NCI-H345 treated with DMSO at 0.1 percent for 48 hours (cell line): ENCODE data around the gene CRIP1.

ENCODE experiments used
- DNase-seq: peaks from one replicate; lab custom pipeline; 2025; ENCODE audit not compliant: unreplicated experiment; lab: John Stamatoyannopoulos, UW

Gene CRIP1

DNA sequence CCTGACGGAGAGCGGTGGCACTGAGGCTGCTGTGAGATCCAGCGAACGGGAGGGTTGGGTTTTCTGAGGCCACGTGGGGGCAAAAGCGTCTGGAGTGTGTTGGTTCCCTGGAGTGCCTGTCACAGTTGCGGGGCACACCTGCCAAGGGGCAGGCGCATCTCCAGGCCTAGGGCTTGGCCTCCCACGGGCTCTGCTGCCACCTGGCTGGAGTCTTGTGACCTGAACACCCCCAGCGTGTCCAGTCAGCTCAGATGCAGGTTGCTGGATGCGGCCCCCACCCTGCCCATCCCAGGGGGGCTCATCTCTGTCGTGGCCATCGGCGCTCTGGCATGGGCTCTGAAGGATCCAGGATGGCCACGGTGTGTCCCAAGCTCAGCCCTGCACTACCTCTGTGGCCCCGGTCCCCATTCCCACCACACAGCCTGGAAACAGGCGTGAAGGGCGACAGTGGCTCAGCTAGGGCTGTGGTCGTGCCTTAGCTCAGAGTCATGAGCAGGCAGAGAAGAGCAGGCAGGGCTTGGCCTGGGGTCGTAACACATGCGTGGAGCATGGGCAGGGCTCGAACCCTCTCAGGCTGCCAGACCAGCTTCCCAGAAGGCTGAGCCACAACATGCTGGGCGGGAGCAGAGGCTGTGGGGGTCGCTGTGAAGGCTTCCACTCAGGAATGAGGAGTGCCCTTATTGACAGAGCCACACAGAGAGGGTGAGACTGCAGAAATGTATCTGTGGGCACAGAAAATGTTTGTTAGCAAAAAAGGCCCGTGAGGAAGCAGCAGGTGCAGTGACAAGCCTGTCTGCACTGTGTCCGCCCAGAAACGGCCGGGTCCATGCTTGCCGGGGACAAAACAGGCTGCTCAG, 35.6 kb upstream of the CRIP1 start:
- DNase-seq = no peak

DNA sequence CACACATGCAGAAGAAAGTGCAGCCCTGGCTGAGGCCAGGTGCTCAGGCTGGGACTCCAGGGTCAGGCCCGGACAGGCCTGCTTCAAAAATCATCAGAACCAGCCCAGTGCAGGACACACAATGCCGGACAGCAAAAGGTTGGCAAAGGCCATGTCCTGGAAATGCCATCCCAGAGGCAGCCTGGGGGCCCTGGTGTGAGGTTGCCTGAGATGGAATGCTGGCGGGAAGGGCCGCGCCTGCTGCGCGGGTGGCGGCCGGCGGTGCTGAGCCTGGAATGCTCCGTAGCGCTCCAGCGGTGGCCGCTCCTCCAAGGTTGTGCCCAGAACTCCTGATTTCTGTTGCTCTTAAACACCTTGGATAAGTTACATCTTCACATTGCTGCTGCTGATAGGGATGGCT, 33.7 kb upstream of the CRIP1 start:
- DNase-seq = no peak

DNA sequence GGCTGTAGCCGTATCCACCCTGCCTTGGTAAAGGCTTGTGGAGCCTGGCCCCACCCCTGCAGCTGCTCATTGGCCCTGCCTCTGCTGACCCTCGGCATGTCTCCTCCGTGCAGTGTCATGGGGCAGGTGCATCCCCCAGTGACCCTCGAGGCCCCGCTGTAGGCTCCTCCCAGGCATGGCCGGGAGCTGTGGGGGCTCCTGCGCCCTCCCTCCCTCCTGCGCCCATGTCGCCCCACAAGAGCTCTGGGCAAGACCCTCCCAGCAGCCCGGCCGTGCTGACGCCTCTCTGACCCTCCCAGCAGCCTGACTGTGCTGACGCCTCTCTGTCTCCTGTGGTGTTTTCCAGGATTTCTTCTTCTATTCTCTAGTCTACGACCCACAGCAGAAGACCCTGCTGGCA, 32.8 kb upstream of the CRIP1 start:
- DNase-seq = no peak

DNA sequence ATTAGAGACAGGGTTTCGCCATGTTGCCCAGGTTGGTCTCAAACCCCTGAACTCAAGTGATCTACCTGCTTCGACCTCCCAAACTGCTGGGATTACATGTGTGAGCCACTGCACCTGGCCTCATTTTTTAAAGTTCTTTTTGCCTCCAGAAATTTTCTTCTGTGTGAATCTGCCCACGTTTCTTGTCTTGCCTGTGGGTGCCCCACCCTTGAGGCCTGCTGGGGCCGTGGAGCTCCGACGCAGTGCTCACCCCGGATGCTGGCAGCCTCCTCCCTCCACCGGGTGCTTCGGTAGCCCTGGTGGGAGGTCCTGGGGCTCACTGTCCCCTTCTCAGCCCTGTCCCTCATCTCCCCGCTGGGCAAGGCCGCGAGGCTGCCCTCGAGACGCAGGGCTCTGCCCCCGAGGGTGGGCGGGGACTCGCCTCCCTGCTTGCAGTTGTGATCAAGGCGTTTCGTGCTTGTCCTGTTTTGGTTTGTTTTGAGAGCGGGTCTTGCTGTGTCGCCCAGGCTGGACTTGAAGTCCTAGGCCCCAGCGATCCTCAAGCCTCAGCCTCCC, 31.5 kb upstream of the CRIP1 start:
- DNase-seq = no peak

DNA sequence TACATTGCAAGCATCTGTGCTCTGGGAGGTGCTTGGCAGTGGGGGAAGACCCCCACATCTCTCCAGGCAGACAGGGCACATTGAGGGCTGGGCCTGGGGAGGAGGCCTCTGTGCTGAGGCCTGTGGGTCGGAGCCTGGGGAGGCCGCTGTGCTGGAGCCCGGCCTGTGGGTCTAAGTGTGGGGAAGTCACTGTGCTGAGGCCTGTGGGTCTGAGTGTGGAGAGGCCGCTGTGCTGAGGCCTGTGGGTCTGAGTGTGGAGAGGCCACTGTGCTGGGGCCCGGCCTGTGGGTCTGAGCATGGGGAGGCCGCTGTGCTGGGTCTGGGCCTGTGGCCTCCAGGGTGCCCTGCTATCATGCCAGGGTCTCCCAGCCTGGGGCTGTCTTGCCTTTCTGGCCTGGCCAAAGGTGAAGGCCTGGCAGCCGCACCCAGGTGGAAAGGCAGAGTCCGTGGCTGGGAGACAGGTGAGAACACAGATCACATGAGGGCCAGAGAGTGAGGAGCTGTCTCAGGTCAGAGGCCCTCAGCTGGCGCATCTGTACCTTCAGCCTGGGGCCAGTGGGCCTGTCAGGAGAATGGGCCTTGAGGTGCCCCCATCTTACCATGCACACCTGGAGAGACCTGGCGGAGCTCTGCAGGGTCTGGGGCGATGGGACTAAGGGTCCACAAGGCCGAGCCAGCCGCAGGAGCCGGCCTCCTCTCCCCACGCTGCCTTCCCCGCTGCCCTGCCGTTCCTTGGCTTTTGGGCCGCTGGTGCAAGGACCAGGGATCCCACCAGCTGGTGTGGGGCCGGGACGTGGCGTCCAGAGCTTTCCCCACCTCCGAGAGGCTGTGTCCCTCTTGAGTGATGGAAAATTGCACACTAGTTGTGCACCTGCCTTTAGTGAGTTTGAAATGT, 30.7 kb upstream of the CRIP1 start:
- no peak for DNase-seq

DNA sequence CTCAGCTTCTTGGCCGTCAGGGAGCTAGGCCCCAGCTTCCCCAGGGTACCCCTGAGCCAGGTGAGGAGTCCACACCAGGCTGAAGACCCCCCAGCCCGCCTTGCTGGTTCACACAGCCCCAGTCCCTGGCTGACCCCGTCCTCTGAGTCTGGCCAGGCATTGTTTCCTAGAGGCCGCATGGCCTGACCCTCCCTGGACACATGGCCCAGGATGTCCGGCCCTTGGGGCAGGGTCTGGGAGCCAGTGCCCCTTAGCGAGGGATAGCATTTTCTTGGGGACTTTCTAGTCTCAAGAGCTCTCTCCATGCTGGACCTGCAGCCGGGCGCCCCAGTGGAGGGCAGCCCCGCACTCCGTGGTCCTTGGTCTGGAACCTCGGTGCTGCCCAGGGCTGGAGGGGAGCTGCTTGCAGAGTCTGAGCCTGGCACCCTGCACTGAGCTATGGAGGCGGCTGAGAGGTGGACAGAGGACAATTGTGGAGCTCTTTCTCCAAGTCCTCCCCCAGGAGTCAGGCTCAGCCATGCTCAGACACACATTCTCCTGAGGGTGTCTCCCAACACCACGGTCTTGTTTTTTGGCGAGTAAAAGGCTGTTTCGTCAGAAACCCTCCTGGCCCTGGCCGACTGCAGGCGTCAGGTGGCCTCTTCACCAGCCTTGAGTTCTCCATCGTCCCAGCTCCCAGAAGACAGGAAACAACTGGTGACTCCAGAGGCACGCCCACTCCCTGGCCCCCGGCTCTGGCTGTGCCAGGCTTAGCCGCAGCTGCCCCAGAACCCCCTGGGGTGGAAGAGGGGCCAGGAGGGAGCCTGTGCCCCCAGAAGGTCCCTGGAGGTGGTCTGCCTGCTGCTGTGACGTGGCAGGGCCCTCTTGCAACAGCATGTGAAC, 29.7 kb upstream of the CRIP1 start:
- no peak for DNase-seq

DNA sequence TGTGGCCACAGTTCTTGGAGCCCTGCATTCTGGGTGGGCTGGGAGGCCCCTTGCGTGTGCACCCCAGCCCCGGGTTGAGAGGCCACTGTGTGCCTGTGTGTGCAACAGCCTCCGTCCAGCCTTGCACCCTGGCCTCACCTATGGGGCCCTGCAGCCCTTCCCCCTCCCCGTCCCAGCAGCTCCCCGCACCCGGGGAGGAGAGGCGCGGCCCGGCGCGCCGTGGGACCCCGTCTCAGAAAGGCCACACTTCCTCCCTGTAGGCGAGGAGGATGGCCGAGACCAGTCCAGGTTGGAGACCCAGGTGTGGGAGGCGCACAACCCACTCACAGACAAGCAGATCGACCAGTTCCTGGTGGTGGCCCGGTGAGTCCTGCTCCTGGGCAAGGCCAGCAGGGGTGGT, 28.7 kb upstream of the CRIP1 start:
- DNase-seq = no peak

DNA sequence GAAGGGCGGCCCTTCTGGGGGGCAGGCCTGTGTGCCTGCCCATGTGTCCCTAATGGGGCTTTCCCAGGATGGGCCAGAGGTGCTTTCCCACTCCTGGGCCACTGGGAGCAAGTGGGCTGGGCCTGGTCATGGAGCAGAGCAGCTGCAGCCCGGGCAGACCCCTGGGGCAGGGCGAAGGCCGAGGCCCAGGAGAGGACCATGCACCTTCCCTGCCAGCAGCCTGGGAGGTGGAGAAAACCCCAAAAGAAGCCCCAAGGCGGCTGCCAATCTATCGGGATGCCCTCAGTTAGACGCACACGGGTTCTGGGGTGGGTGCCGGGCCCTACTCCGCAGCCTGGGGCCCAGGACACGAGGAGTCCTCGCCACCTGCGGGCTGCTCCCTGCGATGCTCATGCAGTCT, 28.1 kb upstream of the CRIP1 start:
- no peak for DNase-seq

DNA sequence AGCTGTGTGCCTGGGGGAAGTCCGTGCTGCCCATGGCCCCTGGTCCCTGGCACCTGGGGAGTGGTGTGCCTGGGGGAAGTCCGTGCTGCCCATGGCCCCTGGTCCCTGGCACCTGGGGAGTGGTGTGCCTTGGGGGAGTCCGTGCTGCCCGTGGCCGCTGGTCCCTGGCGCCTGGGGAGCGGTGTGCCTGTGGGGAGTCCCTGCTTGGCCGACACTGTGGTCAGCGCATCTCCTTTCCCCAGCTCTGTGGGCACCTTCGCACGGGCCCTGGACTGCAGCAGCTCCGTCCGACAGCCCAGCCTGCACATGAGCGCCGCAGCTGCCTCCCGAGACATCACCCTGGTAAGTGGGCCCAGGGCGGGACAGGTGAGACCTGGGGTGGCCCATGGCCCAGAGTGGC, 26.6 kb upstream of the CRIP1 start:
- DNase-seq = no peak

DNA sequence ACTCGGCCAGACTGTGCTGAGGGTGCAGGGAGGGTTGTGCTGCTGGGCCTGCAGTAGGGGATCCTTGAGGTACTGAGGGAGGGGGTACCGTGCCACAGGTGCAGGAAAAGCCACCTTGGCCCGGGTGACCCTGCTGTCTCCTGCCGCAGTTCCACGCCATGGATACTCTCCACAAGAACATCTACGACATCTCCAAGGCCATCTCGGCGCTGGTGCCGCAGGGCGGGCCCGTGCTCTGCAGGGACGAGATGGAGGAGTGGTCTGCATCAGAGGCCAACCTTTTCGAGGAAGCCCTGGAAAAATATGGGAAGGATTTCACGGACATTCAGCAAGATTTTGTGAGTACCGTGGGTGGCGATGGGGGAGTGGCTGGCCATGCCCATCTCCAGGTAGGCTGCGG, 26.1 kb upstream of the CRIP1 start:
- no peak for DNase-seq

DNA sequence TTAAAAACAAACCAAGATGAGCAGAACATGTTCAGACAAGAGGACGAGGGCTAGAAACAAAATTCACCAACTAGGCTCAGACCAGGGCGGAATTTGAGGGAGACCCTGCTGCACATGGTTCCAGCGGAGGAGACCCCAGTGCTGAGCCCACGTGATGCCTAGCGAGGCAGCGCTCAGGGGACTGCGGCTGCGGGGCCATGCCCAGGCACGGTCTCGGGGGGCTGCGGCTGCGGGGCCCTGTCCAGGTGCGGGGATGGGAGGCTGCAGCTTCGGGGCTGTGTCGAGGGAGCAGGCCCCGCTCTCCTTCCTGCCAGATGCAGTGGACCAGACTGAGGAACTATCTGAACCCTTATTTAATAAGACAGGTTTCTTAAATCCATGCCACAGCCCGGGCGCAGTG, 24.8 kb upstream of the CRIP1 start:
- no peak for DNase-seq

DNA sequence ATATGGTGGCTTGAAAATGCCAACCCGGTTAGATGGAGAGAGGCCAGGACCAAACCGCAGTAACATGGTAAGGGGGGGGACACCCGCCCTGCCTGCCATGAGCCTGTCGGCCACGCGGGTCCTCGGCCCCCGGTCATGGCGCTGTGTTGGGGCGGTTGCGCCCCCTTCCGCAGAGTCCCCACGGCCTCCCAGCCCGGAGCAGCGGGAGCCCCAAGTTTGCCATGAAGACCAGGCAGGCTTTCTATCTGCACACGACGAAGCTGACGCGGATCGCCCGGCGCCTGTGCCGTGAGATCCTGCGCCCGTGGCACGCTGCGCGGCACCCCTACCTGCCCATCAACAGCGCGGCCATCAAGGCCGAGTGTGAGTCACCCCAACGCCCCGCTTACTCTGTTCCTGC, 22.2 kb upstream of the CRIP1 start:
- no peak for DNase-seq

DNA sequence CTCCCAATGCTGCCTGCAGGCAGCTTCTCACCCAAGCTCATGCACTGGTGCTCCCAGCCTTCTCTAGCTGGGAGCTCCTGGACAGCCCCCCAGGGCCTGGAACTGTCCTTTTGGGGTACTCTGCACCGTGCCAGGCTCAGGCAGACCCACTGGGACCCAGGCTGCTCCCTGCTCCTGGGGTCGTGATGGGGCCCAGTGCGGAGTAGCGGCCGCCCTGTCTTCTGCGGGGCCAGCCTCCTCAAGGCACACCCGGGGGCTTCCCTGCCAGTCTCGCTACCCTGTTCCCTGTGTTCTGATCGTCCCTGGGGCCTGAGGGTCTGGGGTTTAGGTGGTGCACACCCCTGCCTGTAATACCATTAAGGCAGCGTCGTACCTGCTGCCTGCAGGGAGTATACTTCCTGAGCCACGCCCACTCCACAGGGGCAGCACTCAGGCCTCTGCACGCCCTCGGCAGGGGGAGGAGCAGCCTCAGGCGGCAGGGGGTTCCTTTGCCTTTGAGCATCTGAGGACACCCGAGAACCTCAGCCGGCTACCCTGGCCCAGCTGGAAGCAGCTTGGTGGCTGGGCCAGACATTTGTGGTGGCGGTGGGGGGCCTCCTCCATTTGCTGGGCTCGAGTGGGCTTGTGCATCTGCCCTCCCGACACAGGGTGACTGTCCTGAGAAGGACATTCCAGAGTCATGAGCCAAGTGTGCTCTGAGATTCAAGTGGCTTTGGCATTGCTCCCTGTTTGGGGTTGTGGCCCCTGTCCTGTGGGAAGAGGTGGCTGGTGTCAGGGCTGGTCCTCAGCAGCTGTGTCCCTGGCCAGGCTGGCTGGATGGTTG, 21.3 kb upstream of the CRIP1 start:
- peak; percentile 61 for DNase-seq

DNA sequence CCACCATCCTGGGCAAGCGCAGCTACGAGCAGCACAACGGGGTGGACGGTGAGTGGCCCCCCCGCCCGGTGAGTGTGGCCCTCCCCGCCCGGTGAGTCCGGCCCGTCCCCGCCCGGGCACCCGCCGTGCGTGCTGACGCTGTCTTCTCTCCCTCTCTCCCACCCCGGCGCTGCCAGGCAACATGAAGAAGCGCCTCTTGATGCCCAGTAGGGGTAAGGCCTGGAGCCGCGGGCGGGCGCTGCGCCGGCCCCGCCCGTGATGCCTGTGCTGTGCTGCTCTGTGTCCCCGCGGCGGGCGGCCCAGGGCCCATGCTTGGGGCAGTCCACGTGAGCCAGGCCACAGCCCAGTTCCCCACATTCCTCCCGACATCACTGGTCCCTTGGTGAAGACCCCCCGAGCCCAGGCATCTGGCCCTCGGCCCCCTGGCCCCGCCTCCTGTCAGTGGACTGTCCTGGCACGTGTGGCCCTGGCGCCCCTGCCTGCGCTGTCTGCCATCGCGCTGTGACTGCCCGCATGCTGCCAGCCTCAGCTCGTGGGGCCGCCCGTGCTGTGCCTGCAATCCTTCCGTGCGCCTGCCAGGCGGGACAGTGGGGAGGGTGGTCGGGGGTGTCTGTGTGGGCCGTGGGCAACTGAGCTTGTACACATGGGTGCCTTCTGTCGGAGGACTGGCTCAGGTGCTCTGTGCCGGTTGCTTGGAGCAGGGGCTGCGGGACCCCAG, 20.0 kb upstream of the CRIP1 start:
- DNase-seq = no peak

DNA sequence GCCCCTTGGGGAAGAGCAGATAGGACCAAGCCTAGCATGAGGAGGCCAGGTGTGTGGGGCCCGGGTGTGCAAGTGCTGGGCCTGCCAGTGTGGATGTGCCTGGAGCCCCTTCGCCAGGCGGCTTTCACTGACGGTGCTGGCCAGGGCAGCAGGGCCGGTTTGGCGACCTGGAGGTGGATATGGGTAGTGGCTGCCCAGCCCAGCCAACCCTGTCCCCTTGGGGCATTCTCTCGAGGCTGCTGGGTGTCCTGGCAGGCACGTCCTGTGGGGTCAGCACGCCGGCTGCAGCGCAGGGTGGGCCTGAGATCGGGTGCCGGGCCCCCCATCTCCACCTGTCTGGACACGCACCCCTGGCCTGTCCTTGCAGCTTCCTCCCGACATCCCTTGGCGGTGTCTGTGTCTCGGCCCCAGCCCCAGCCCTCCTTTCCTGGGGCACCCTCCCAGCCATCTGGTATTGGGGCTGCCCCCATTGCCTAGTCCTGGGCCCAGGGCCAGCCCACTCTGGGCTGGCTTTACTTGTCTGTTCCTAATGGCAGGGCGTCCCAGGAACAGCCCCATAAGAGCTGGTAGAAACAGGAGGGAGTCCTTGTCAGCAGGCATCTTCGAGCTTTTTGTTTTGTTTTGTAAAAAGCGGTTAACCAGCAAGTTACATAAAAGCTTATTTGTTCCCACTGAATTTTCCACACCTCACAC, 19.3 kb upstream of the CRIP1 start:
- no peak for DNase-seq

DNA sequence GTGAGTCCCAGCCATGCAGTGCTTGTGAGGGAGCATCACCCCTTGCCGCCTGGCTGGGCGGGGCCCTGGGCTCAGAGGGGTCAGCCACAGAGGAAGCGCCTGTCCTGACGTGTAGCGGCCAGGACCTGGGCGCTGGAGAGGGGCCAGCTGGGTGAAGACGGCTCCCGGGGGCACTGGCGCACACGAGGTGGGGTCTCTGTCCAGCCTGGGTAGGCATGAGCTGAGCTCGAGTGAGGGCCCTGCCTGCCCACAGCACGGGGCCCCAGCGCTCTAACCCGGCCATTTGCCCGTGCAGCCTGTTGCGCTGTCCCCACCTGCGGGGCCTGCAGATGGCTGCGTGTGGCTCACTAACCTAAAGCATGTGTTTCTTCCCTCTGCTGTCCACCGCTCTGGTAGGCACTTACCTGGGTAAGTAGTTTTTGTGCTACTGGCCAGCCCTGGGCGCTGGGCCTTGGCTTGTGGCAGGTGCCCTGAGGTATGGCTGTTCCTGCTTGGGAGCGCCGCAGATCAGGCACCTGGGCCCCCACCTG, 18.7 kb upstream of the CRIP1 start:
- DNase-seq = no peak

DNA sequence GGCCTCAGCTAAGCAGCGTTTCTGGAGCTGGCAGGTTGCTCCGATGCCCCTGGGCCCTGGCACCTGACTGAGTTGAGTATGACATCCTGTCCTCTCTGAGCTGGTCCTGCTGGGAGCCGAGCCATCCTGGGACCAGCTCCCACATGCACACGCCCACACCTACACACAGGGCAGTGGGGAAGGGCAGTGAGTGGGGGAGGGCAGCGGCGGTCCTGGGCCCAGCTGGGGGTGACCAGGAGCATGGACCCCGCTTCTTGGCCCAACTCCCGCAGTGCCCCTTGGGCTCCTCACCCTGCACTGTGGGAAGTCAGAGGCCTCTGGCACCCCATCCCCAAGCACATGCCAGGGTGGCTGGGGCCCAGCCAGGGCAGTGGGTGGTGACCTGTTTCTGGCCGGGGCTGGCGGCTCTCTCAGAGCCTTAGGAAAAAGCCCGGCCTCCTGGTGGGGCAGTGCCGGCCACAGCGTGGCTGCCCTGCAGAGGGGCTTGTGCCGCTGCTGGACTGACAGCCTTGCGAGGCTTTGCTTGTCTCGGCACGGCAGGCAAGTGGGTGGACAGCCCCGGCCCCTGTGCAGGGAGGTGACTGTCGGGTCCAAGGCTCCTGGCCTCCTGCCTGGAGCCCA, 18.0 kb upstream of the CRIP1 start:
- no peak for DNase-seq
